ENCODE results near the gene NTNG2. TPM values are rescaled to one million over a fixed set of nuclear protein-coding genes. Genes with fewer than 3 reads are reported as not detected.

NTNG2 gene
- polyA plus RNA-seq, 1 donor from 2014 or later: 0.43 TPM

DNA sequence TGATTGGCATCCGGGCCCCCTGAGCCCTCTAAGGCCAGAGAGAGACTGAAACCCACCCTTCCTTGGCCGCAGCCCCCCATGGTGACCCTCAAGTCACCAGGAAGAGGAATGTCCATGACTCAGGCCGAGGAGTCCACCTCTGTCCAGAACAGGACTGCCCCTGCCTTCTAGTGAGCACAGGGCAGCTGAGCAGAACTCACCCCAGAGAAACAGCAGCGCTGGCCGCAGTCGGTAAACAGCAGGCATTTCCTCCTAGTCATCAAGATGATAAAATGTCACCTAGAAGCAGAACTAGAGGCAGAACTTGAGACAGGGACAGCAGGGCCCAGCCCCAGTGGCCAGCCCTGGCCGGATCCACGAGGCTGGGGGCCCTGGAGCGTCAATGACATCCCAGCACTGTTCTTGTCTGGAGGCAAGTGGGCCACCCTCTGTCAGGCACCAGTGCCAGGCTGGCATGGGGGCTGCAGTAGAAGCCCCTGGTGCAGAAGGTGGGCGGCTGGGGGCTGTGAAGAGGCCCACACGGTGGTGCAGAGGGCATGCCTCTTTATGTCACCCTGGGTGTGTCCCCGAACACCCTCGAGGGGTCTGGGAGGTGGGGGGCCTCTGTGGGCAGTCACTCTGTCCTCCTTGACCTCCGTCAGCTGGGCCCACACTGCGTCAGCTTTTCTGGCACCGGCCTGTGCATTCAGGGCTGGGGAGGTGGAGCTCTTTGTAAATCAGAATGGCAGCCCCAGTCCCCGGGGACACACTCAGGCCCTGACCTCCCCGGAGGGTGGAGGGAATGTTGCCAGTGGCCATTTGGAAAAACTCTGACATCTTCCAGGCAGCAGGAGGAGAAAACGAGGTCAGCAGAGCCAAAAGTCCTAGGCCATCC is 83.0 kb downstream of the NTNG2 start:
- no peak overlapping the region for H3K9ac ChIP-seq (ENCODE audit: low read length)
- no peaks in the 10 kb centered on the region for H3K9me3 ChIP-seq (ENCODE audit: low read length)
- H4K20me1 ChIP-seq (ENCODE audit: insufficient read depth): no peaks in the 10 kb centered on the region
- no peak overlapping the region for H2AFZ ChIP-seq (ENCODE audit: low read depth, low read length)
- H3K4me2 ChIP-seq (ENCODE audit: low read length): no peak overlapping the region
- no peaks in the 10 kb centered on the region for H3K36me3 ChIP-seq (ENCODE audit: insufficient read depth, low read length)
- no peak overlapping the region for H3K4me3 ChIP-seq (ENCODE audit: low read length)
- no peaks in the 10 kb centered on the region for H3K9me2 ChIP-seq (ENCODE audit: insufficient read depth, low read length)
- H3K27ac ChIP-seq (ENCODE audit: low read length): no peak overlapping the region
- H3K79me2 ChIP-seq (replicated peaks; ENCODE audit: insufficient read depth, low read length): no peaks in the 10 kb centered on the region
- TF ChIP-seq, protein P1, sequence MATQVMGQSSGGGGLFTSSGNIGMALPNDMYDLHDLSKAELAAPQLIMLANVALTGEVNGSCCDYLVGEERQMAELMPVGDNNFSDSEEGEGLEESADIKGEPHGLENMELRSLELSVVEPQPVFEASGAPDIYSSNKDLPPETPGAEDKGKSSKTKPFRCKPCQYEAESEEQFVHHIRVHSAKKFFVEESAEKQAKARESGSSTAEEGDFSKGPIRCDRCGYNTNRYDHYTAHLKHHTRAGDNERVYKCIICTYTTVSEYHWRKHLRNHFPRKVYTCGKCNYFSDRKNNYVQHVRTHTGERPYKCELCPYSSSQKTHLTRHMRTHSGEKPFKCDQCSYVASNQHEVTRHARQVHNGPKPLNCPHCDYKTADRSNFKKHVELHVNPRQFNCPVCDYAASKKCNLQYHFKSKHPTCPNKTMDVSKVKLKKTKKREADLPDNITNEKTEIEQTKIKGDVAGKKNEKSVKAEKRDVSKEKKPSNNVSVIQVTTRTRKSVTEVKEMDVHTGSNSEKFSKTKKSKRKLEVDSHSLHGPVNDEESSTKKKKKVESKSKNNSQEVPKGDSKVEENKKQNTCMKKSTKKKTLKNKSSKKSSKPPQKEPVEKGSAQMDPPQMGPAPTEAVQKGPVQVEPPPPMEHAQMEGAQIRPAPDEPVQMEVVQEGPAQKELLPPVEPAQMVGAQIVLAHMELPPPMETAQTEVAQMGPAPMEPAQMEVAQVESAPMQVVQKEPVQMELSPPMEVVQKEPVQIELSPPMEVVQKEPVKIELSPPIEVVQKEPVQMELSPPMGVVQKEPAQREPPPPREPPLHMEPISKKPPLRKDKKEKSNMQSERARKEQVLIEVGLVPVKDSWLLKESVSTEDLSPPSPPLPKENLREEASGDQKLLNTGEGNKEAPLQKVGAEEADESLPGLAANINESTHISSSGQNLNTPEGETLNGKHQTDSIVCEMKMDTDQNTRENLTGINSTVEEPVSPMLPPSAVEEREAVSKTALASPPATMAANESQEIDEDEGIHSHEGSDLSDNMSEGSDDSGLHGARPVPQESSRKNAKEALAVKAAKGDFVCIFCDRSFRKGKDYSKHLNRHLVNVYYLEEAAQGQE (IDR thresholded peaks at IDR 0.05; ENCODE audit: borderline replicate concordance): no peak
- TF ChIP-seq EZH2 (IDR thresholded peaks at IDR 0.05; ENCODE audit: borderline replicate concordance, insufficient read depth, low read length, poor library complexity, severe bottlenecking): no peak
- TF ChIP-seq SMC3 (conservative IDR thresholded peaks at IDR 0.05; ENCODE audit: poor library complexity): no peak
- no peaks in the 10 kb centered on the region for H3F3A ChIP-seq (ENCODE audit: insufficient read depth, low read length, poor library complexity, severe bottlenecking)
- peaks cover 38% of the 10 kb centered on the region for H3K27me3 ChIP-seq (ENCODE audit: insufficient read depth, low read depth, low read length)

DNA sequence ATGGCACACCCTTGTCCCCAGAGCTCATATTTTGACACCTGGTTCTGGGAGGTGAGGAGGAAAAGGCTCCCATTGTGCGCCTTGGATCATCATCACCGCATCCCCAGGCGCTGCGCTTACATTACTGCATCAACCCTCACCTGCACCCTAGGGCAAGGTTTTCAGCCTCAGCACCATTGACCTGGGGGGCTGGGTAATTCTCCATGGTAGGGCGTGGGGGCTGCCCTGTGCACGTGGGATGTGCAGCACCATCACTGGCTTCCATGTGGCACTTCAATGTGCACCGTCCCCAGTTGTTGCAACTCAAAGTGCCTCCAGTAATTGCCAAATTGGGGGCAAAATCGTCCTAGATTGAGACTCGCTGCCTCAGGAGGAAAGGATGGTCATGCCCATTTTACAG is 83.6 kb downstream of the NTNG2 start:
- Histone ChIP-seq H3K27ac (ENCODE audit: low read length) (no peak overlapping the region), H3K9me3 (ENCODE audit: low read length) (no peaks in the 10 kb centered on the region), H3K27me3 (ENCODE audit: insufficient read depth, low read depth, low read length) (peaks cover 35% of the 10 kb centered on the region), H3F3A (ENCODE audit: insufficient read depth, low read length, poor library complexity, severe bottlenecking) (no peaks in the 10 kb centered on the region), H3K9me2 (ENCODE audit: insufficient read depth, low read length) (no peaks in the 10 kb centered on the region), H3K36me3 (ENCODE audit: insufficient read depth, low read length) (no peaks in the 10 kb centered on the region), H3K4me2 (ENCODE audit: low read length) (no peak overlapping the region), H3K4me3 (ENCODE audit: low read length) (no peak overlapping the region), H4K20me1 (ENCODE audit: insufficient read depth) (no peaks in the 10 kb centered on the region), H2AFZ (ENCODE audit: low read depth, low read length) (no peak overlapping the region), H3K79me2 (replicated peaks; ENCODE audit: insufficient read depth, low read length) (no peaks in the 10 kb centered on the region), H3K9ac (ENCODE audit: low read length) (no peak overlapping the region)
- TF ChIP-seq SMC3 (conservative IDR thresholded peaks at IDR 0.05; ENCODE audit: poor library complexity): no peak
- TF ChIP-seq, protein P1 (IDR thresholded peaks at IDR 0.05; ENCODE audit: borderline replicate concordance): no peak

DNA sequence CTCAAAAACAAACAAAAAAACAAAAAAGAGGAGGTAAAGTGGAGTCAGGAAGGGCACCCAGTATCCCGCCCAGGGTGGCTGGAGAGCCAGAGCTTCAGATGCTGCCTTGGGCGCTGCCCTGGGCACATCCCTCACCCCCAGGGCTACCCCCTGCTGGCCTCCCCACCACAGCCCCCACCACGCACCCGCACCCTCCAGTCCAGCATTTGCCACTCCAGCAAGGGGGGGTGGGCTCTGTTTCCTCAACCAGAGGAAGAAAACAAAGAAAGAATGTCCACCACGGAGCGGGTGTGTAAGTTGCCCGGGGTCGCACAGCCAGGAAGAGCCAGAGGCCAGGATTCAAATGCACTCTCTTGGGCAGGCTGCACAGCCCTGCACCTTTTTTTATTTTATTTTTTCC is 86.1 kb downstream of the NTNG2 start:
- no peak overlapping the region for H3K27ac ChIP-seq (ENCODE audit: low read length)
- H4K20me1 ChIP-seq (ENCODE audit: insufficient read depth): no peaks in the 10 kb centered on the region
- no peaks in the 10 kb centered on the region for H3K9me3 ChIP-seq (ENCODE audit: low read length)
- no peak overlapping the region for H3K4me2 ChIP-seq (ENCODE audit: low read length)
- peaks cover 12% of the 10 kb centered on the region for H3K27me3 ChIP-seq (ENCODE audit: insufficient read depth, low read depth, low read length)
- no peaks in the 10 kb centered on the region for H3K79me2 ChIP-seq (replicated peaks; ENCODE audit: insufficient read depth, low read length)
- H3K9me2 ChIP-seq (ENCODE audit: insufficient read depth, low read length): no peaks in the 10 kb centered on the region
- H2AFZ ChIP-seq (ENCODE audit: low read depth, low read length): no peak overlapping the region
- H3K4me3 ChIP-seq (ENCODE audit: low read length): no peak overlapping the region
- no peak overlapping the region for H3K9ac ChIP-seq (ENCODE audit: low read length)
- H3F3A ChIP-seq (ENCODE audit: insufficient read depth, low read length, poor library complexity, severe bottlenecking): no peaks in the 10 kb centered on the region
- H3K36me3 ChIP-seq (ENCODE audit: insufficient read depth, low read length): no peaks in the 10 kb centered on the region
- TF ChIP-seq SMC3 (conservative IDR thresholded peaks at IDR 0.05; ENCODE audit: poor library complexity) (no peak), EP300 (conservative IDR thresholded peaks at IDR 0.05; ENCODE audit: poor library complexity, severe bottlenecking) (no peak), MXI1 (conservative IDR thresholded peaks at IDR 0.05; ENCODE audit: poor library complexity, severe bottlenecking) (no peak), POLR2AphosphoS5 (IDR thresholded peaks at IDR 0.05) (no peak), RAD21 (conservative IDR thresholded peaks at IDR 0.05) (no peak), EZH2 (IDR thresholded peaks at IDR 0.05; ENCODE audit: borderline replicate concordance, insufficient read depth, low read length, poor library complexity, severe bottlenecking) (no peak), TAF1 (IDR thresholded peaks at IDR 0.05; ENCODE audit: low read depth) (no peak)
- TF ChIP-seq, protein P2, sequence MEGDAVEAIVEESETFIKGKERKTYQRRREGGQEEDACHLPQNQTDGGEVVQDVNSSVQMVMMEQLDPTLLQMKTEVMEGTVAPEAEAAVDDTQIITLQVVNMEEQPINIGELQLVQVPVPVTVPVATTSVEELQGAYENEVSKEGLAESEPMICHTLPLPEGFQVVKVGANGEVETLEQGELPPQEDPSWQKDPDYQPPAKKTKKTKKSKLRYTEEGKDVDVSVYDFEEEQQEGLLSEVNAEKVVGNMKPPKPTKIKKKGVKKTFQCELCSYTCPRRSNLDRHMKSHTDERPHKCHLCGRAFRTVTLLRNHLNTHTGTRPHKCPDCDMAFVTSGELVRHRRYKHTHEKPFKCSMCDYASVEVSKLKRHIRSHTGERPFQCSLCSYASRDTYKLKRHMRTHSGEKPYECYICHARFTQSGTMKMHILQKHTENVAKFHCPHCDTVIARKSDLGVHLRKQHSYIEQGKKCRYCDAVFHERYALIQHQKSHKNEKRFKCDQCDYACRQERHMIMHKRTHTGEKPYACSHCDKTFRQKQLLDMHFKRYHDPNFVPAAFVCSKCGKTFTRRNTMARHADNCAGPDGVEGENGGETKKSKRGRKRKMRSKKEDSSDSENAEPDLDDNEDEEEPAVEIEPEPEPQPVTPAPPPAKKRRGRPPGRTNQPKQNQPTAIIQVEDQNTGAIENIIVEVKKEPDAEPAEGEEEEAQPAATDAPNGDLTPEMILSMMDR (IDR thresholded peaks at IDR 0.05; ENCODE audit: poor library complexity, severe bottlenecking): no peak

Data from neural cell (in vitro differentiated cells).